CD4-positive, alpha-beta T cell treated with Interleukin-21 for 1 hour (primary cell): ENCODE measurements around the gene TOR4A.
"Not testable (repeated sequence)": the region's sequence is repeated elsewhere in the genome, so short reads cannot be mapped to it uniquely, and the experiment has no call there.

ENCODE experiments used
- DNase-seq: peaks from one replicate; pipeline ENCODE4 v3.0.0-alpha.2; 2020

TOR4A gene

GRCh38 chr9:137253717-137254623, 23.6 kb upstream of the TOR4A start:
- DNase-seq = no peak

GRCh38 chr9:137254624-137255447, 22.7 kb upstream of the TOR4A start, which contains the start of gene NELFB:
Gene NELFB (plus strand): TSS chr9:137255327.
- DNase-seq = peak; percentile 95

- no peak for DNase-seq
These were observed 21.9 kb upstream of the TOR4A start for GRCh38 chr9:137255448-137256114.

GRCh38 chr9:137256362-137256761, 21.2 kb upstream of the TOR4A start:
- DNase-seq = no peak

GRCh38 chr9:137256856-137257255, 20.7 kb upstream of the TOR4A start:
- DNase-seq = no peak

- not testable (repeated sequence) for DNase-seq
These were observed 15.2 kb upstream of the TOR4A start for GRCh38 chr9:137262173-137262908.

GRCh38 chr9:137262909-137263285, 14.6 kb upstream of the TOR4A start:
- no peak for DNase-seq

- no peak for DNase-seq
These were observed 14.0 kb upstream of the TOR4A start for GRCh38 chr9:137263506-137263905.

GRCh38 chr9:137264067-137264466, 13.5 kb upstream of the TOR4A start:
- DNase-seq = no peak

- no peak for DNase-seq
These were observed 11.9 kb upstream of the TOR4A start for GRCh38 chr9:137265496-137266161.

GRCh38 chr9:137266162-137266527, 11.4 kb upstream of the TOR4A start:
- DNase-seq = no peak

GRCh38 chr9:137266585-137267453, 10.7 kb upstream of the TOR4A start:
- DNase-seq = no peak

- no peak for DNase-seq
These were observed 9.6 kb upstream of the TOR4A start for GRCh38 chr9:137267933-137268355.

- no peak for DNase-seq
These were observed 8.9 kb upstream of the TOR4A start for GRCh38 chr9:137268538-137269201.

GRCh38 chr9:137269231-137269772, 8.2 kb upstream of the TOR4A start:
- DNase-seq = no peak

GRCh38 chr9:137270929-137271695, 6.4 kb upstream of the TOR4A start:
- peak; percentile 23 for DNase-seq

GRCh38 chr9:137271696-137272076, 5.8 kb upstream of the TOR4A start:
- DNase-seq = no peak

GRCh38 chr9:137272241-137273094, 5.1 kb upstream of the TOR4A start:
- no peak for DNase-seq
